ENCODE results near the gene DYNLL2.

DNA sequence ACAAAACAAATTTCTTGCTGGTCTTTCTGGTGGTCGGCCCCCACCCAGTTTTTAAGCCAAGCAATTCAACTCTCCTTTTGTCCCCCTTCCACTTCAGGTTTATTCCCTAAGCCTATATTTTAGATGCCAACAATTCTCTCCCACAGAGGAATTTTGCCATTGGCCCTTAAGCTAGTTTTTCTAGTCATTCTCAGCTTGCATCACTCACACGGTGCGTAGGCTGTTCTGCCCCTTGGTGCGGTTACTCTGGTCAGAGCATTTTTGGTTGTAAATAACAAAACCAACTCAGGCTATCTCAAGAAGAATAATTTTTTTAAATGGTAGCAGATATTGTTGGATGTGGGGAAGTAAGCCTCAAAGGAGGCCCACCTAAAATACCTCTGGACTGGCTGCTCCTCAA is 33.7 kb upstream of the DYNLL2 start:
- TF ChIP-seq EZH2phosphoT487 (IDR thresholded peaks at IDR 0.05; ENCODE audit: borderline replicate concordance) (no peak), CTCF (conservative IDR thresholded peaks at IDR 0.05; ENCODE audit: low read length) (no peak)

Data from Loucy (cell line).